ENCODE results near the gene DYNC1LI1. TPM values are rescaled to one million over a fixed set of nuclear protein-coding genes. Genes with fewer than 3 reads are reported as not detected.

The DYNC1LI1 gene
- polyA plus RNA-seq, 1 of the 3 experiments (the other 2 are of a cell fraction) = 15.4 TPM

DNA sequence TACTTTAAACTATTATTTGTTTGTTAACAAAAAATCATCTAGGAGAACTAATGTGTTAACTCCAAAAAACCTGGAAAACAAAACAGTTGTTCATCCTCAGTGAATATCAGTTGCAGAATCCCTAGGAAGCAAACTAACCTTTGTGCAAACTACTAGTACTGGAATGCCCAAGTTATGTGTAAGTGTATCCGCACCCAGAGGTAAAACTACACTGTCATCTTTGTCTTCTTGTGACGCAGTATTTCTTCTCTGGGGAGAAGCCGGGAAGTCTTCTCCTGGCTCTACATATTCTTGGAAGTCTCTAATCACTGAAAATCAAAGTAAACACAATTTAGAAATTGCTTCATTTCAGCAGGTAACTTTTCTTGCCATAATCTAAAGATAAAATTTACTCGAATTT, 29.8 kb downstream of the DYNC1LI1 start (continued):
- TF ChIP-seq YY1 (IDR thresholded peaks at IDR 0.05; ENCODE audit: low read depth) = no peak
- TF ChIP-seq GATA2 (CRISPR knock-in tag; IDR thresholded peaks at IDR 0.05) = no peak
- TF ChIP-seq RXRA (IDR thresholded peaks at IDR 0.05; ENCODE audit: borderline replicate concordance, low read depth) = no peak
- no peak for TF ChIP-seq MXI1 (IDR thresholded peaks at IDR 0.05; ENCODE audit: low read depth, low read length)
- no peak for TF ChIP-seq RFX5 (IDR thresholded peaks at IDR 0.05; ENCODE audit: low read length)

DNA sequence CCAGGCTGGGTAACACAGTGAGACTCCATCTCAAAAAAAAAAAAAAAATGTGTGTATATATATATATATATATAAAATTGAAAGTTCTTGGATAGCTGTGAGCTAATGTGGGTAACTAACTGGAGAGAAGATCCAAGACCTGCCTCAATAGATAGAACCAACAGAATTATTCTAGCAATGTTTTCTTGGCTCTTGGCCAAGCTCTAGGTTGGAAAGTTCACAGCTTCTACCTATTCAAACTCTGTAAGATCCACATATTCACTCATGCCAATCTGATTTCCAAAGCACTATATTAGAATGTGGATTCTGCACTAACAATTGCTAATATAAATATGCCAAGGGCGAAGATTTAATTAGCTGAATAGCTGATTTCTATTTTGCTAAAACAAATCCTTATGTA, 38.2 kb downstream of the DYNC1LI1 start:
- no peak for TF ChIP-seq CHD2 (IDR thresholded peaks at IDR 0.05; ENCODE audit: low read length, partially characterized antibody)
- 0 out of 2 replicates have a peak, but pooled peaks have one; percentile 20 for TF ChIP-seq NFIC (IDR thresholded peaks at IDR 0.05; ENCODE audit: borderline replicate concordance)
- Histone ChIP-seq H2AFZ (ENCODE audit: low read depth) (no peak overlapping the region), H3K27me3 (ENCODE audit: insufficient read depth) (no peaks in the 10 kb centered on the region), H3K79me2 (ENCODE audit: insufficient read depth) (no peaks in the 10 kb centered on the region; the same call in 1 of the 2 replicates), H3K9ac (no peak overlapping the region), H3K4me3 (ENCODE audit: low read depth in 2 of 2, low read length in 1 of 2) (no peak overlapping the region), H3F3A (replicated peaks; ENCODE audit: insufficient read depth) (peaks cover 7% of the 10 kb centered on the region), H3K4me1 (ENCODE audit: control insufficient read depth in 1 of 2, insufficient read depth in 2 of 2, low read depth in 1 of 2, low read length in 1 of 2) (peaks cover 0 to 11% of the 10 kb centered on the region in 2 experiments; a peak in 2 of 4 replicates), H3K27ac (ENCODE audit: low read depth in 2 of 2, low read length in 1 of 2) (no peak overlapping the region), H3K36me3 (replicated peaks in 1 of 2; ENCODE audit: control insufficient read depth in 1 of 2, insufficient read depth in 2 of 2, low read length in 1 of 2) (peaks cover 37 to 62% of the 10 kb centered on the region in 2 experiments), H3K9me3 (no peaks in the 10 kb centered on the region), H4K20me1 (ENCODE audit: insufficient read depth) (no peaks in the 10 kb centered on the region), H3K4me2 (no peak overlapping the region), H3K9me2 (no peaks in the 10 kb centered on the region; the same call in 1 of the 2 replicates)
- no peak for DNase-seq
- ChIA-PET POLR2A (no interaction called here), CTCF (no interaction called here)
- 93% methylated on average over 1 of the region's 1 CpG for WGBS (ENCODE audit: low lambda C conversion rate)

DNA sequence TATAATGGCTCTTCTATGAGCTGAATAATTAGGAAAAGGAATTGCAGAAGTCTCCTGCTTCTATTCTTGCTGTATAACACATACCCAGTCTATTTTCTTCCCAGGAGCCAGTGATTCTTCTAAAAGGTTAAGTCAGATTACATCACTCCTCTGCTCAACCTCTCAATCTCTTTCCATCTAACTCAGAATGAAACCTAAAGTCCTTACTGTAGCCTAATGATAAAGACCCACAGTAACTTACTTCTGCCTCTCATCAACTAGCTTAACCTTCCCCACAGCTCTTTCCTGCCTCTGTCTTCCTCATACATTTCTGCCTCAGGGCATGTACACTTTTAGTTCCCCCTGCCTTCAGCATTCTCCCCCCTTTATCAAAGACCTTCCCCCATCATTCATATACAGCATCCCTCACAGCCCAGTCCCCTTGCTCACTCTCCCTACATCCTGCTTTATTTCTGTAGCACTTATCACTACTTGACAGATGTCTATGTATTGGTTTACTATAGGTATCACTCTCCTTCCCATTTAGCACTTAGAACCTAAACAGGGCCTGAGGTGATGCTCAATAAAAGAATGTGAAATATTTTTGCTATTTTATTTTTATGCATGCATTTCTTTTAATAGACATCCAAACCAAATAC, 39.5 kb downstream of the DYNC1LI1 start:
- Histone ChIP-seq H3K4me1 (ENCODE audit: control insufficient read depth in 1 of 2, insufficient read depth in 2 of 2, low read depth in 1 of 2, low read length in 1 of 2) (peaks cover 0 to 11% of the 10 kb centered on the region in 2 experiments; a peak in 2 of 4 replicates), H3K79me2 (ENCODE audit: insufficient read depth) (no peaks in the 10 kb centered on the region; the same call in 1 of the 2 replicates), H3K27ac (ENCODE audit: low read depth in 2 of 2, low read length in 1 of 2) (no peak overlapping the region; a peak in 1 of 4 replicates), H3F3A (replicated peaks; ENCODE audit: insufficient read depth) (peaks cover 3% of the 10 kb centered on the region), H3K9me2 (no peaks in the 10 kb centered on the region; the same call in 1 of the 2 replicates), H3K4me3 (ENCODE audit: low read depth in 2 of 2, low read length in 1 of 2) (no peak overlapping the region), H3K9me3 (no peaks in the 10 kb centered on the region), H3K36me3 (replicated peaks in 1 of 2; ENCODE audit: control insufficient read depth in 1 of 2, insufficient read depth in 2 of 2, low read length in 1 of 2) (peaks cover 44 to 63% of the 10 kb centered on the region in 2 experiments), H3K9ac (no peak overlapping the region), H3K4me2 (no peak overlapping the region), H4K20me1 (ENCODE audit: insufficient read depth) (no peaks in the 10 kb centered on the region), H2AFZ (ENCODE audit: low read depth) (no peak overlapping the region), H3K27me3 (ENCODE audit: insufficient read depth) (no peaks in the 10 kb centered on the region)
- no peak for DNase-seq
- no peak for TF ChIP-seq CHD2 (IDR thresholded peaks at IDR 0.05; ENCODE audit: low read length, partially characterized antibody)
- TF ChIP-seq, protein P1, sequence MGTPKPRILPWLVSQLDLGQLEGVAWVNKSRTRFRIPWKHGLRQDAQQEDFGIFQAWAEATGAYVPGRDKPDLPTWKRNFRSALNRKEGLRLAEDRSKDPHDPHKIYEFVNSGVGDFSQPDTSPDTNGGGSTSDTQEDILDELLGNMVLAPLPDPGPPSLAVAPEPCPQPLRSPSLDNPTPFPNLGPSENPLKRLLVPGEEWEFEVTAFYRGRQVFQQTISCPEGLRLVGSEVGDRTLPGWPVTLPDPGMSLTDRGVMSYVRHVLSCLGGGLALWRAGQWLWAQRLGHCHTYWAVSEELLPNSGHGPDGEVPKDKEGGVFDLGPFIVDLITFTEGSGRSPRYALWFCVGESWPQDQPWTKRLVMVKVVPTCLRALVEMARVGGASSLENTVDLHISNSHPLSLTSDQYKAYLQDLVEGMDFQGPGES (IDR thresholded peaks at IDR 0.05; ENCODE audit: low read depth, low read length) = no peak
- TF ChIP-seq, protein P2, sequence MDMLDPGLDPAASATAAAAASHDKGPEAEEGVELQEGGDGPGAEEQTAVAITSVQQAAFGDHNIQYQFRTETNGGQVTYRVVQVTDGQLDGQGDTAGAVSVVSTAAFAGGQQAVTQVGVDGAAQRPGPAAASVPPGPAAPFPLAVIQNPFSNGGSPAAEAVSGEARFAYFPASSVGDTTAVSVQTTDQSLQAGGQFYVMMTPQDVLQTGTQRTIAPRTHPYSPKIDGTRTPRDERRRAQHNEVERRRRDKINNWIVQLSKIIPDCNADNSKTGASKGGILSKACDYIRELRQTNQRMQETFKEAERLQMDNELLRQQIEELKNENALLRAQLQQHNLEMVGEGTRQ (IDR thresholded peaks at IDR 0.05; ENCODE audit: borderline replicate concordance, low read depth, low read length) = no peak
- TF ChIP-seq, protein P3, sequence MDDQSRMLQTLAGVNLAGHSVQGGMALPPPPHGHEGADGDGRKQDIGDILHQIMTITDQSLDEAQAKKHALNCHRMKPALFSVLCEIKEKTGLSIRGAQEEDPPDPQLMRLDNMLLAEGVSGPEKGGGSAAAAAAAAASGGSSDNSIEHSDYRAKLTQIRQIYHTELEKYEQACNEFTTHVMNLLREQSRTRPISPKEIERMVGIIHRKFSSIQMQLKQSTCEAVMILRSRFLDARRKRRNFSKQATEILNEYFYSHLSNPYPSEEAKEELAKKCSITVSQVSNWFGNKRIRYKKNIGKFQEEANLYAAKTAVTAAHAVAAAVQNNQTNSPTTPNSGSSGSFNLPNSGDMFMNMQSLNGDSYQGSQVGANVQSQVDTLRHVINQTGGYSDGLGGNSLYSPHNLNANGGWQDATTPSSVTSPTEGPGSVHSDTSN (IDR thresholded peaks at IDR 0.05) = no peak
- no peak for TF ChIP-seq EZH2phosphoT487 (IDR thresholded peaks at IDR 0.05; ENCODE audit: borderline replicate concordance, low read depth)
- TF ChIP-seq RXRA (IDR thresholded peaks at IDR 0.05; ENCODE audit: borderline replicate concordance, low read depth) = no peak
- ChIA-PET CTCF (interaction anchor here (0.8 to 1.2 kb wide), 3 partner anchors 21 to 134 kb away, joined by 4 to 5 read pairs (median 4); no protein-coding TSS in a partner anchor), POLR2A (no interaction called here)

Measured in SK-N-SH (cell line).